Esophagus squamous epithelium (tissue), 4 donors: Measurements from ENCODE around the gene TIMM44.

ENCODE experiments used
- CTCF ChIP-seq, 6 experiments: fragments of 450-650 bp in 4 of 6; fragments of 200-600 bp in 2 of 6; sonication (generic) in 2 of 6; IDR thresholded peaks; one replicate each; pipeline ENCODE4 v1.5.1; 2016 to 2019; ENCODE audit warnings: antibody characterized with exemption in 6 of 6, mild to moderate bottlenecking in 4 of 6, moderate library complexity in 4 of 6
- POLR2A ChIP-seq, 4 donors: fragments of 450-650 bp; IDR thresholded peaks; one replicate each; pipeline ENCODE4 v1.6.1; 2017; ENCODE audit warnings: antibody characterized with exemption in 4 of 4, mild to moderate bottlenecking in 4 of 4, moderate library complexity in 3 of 4

DNA sequence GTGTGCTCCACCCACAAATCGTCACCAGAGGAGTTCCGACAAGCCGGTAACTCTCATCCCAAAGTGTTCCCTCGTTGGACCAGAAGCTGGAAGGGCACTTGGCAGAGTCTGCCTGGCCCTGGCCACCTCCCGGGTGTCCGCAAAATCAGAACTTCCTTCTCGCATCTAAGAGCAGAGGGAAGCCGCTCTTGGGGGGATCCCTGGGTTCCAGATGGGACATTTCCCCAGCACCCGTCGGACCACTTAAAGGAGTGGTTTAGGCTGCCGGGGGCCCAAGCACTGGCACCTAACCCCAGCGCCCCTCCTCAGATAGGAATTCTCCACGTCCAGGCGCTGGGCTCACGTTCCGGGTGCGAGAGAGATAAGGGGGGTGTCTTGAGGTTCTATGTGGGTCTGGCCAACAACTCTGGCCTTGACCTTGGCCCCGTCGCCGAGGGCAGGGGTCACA lies 40.6 kb downstream of the TIMM44 start:
- TF ChIP-seq CTCF (IDR thresholded peaks at IDR 0.05) (no peak), POLR2A (IDR thresholded peaks at IDR 0.05) (no peak)
